Measurements from ENCODE around the gene CHAF1B.
"Not testable (repeated sequence)": the region's sequence is repeated elsewhere in the genome, so short reads cannot be mapped to it uniquely, and the experiment has no call there.

Gene CHAF1B

DNA sequence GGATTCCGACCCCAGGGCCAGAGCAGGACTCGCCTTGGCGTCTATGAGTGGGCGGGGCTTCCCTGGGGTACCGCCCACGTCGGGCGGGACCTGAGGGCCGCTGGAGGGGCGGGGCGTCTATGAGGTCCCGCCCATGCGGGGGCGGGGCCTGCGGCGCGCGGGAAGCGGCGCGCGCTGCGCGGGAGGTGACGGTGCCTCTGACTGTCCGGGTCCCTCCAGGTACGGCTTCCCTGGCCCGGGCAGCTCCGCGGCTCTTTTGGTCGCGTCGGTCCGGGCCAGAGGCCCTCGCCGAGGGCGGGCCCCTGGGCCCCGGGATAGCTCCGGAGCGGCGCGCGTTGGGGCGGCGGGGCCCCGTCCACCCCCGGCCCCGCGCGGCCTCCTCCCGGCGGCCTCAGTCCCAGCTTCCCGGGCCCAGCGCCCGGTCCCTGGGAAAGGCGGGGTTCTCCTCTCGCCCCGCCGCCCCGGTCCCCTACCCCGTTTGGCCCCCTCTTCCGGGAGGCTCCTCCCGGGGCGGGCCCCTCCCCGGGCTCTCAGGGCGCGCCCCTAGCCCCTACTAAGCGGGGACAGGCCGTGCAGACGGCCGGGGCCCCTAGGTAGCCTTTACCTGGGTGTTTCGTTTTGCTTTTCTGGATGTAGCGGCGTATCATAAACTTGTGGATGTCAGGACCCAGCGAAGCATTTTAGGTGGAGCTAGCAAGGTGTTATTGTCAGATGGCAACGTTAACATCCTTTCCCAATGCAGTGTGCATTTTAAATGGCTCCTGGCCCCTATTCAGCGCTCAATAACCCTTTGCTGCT is at the start of gene CHAF1B:
Gene CHAF1B, plus strand, starts transcription at position 160 of the 798 bp plus-strand sequence. CDS start 745 bp downstream, outside the sequence.
- peak within 1 kb of the TSS; percentile 61 for H3K27ac ChIP-seq
- TF ChIP-seq, protein P1, sequence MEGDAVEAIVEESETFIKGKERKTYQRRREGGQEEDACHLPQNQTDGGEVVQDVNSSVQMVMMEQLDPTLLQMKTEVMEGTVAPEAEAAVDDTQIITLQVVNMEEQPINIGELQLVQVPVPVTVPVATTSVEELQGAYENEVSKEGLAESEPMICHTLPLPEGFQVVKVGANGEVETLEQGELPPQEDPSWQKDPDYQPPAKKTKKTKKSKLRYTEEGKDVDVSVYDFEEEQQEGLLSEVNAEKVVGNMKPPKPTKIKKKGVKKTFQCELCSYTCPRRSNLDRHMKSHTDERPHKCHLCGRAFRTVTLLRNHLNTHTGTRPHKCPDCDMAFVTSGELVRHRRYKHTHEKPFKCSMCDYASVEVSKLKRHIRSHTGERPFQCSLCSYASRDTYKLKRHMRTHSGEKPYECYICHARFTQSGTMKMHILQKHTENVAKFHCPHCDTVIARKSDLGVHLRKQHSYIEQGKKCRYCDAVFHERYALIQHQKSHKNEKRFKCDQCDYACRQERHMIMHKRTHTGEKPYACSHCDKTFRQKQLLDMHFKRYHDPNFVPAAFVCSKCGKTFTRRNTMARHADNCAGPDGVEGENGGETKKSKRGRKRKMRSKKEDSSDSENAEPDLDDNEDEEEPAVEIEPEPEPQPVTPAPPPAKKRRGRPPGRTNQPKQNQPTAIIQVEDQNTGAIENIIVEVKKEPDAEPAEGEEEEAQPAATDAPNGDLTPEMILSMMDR (IDR thresholded peaks at IDR 0.05), result no peak

DNA sequence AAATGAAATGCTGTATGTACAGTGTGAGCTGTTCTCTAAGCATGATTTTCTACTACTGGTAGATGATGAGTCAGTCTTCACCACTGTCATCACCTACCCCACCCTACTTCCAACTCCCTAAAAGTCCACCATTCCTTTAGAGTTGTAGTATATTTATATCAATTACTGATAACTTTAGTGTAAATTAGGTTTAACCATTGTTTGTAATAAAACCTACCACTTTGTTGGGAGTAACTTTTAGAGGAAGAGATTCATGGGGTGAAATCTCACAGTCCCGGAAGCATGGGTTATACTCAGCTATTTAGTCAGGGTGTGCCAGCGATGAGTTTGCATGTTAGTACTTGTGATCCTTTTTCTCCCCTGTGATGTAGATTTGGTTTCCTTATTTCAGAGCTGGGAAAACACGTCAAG is 48.1 kb upstream of the CHAF1B start:
- H3K27ac ChIP-seq, result no peak overlapping the region
- TF ChIP-seq, protein P1 (IDR thresholded peaks at IDR 0.05), result no peak
- no peak for TF ChIP-seq ZFX (IDR thresholded peaks at IDR 0.05; ENCODE audit: borderline replicate concordance)

DNA sequence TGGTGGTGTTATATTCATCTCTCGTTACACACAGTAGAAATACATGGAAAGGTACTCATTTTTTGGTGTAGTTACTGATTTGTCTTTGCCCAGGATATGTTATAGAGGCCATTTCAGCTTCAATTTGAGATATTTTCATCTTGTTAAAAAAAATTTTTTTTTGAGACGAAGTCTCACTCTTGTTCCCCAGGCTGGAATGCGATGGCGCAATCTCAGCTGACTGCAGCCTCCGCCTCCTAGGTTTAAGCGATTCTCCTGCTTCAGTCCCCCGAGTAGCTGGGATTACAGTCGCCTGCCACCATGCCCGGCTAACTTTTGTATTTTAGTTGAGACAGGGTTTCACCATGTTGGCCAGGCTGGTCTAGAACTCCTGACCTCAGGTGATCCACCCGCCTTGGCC is 46.2 kb upstream of the CHAF1B start:
- no peak for TF ChIP-seq ZFX (IDR thresholded peaks at IDR 0.05; ENCODE audit: borderline replicate concordance)
- TF ChIP-seq, protein P1 (IDR thresholded peaks at IDR 0.05), result no peak
- no peak overlapping the region for H3K27ac ChIP-seq

DNA sequence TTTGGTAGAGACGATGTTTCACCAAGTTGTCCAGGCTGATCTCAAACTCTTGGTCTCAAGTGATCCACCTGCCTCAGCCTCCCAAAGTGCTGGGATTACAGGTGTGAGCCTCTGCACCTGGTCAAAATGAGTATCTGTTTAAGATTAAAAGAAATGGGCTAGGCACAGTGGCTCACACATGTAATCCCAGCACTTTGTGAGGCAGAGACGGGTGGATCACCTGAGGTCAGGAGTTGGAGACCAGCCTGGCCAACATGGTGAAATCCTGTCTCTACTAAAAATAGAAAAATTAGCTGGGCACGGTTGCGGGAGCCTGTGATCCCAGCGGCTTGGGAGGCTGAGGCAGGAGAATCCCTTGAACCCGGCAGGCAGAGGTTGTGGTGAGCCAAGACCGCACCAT is 42.6 kb upstream of the CHAF1B start:
- H3K27ac ChIP-seq, result not testable (repeated sequence)

DNA sequence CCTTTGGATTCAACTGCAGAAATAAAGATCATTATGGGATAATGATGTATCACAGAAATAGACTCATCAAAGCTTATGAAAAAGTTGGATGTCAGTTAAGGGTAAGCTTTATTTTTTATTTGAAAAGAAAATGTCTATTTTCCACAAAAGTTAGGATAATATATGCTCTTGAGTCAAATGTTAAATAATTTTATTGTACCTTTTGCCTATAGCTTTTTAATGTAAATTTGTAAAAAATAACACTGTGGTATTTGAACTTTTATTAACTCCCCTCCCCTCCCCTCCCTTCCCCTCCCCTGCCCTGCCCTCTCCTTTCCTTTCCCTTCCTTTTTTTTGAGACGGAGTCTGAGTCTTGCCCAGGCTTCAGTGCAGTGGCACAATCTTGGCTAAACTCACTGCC is 40.3 kb upstream of the CHAF1B start:
- H3K27ac ChIP-seq, result no peak overlapping the region
- TF ChIP-seq, protein P1 (IDR thresholded peaks at IDR 0.05), result no peak
- no peak for TF ChIP-seq ZFX (IDR thresholded peaks at IDR 0.05; ENCODE audit: borderline replicate concordance)

DNA sequence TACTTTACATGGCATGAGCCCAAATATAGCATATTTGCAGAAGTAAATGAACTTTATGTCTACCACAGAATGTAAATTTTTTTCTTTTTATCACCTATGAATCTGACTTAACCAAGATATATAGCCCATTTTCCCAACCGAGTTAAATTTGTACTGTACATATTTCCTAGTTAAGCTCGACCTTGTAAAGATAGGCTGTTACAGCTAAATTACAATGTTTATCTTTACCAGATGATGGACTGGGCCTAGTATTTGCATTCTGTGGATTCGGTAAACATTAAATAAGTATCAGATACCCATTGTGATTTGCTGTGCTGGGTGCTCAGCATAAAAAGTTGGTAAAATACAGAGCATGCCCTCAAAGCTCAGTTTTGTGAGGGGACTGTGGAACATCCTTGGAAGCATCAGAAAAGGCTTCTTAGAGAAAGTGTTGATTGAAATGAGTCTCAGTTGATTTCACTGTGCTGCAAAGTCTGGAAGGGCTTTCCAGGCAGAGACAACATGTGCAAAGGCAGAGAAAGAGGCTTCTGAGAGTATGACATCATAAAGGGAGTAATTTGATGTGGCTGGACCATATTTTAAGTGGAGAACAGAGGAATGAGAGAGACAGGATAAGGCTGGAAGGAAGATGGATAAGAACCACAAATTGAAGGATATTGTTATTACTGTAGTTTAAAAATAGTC is 37.8 kb upstream of the CHAF1B start:
- TF ChIP-seq, protein P1 (IDR thresholded peaks at IDR 0.05), result no peak
- no peak for TF ChIP-seq ZFX (IDR thresholded peaks at IDR 0.05; ENCODE audit: borderline replicate concordance)
- H3K27ac ChIP-seq, result peak overlapping the region; percentile 45

DNA sequence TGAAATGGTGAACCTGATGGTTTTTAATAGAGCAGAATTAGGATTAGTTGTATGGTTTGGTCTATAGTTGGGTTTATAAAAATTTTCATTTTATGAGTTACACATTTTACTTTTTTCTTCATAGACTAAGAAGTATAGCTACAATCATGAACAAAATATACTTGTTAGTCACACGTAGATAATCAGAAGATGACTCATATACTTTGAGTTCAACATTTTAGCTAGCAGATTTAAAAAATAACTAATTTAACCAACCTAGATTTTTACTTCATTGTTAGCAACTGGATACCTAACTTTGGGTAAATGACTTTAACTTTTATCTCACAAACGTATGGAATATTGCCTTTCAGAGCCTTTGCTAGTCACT is 37.2 kb upstream of the CHAF1B start:
- H3K27ac ChIP-seq, result peak overlapping the region; percentile 45; the same call in 1 of the 2 replicates
- no peak for TF ChIP-seq ZFX (IDR thresholded peaks at IDR 0.05; ENCODE audit: borderline replicate concordance)
- TF ChIP-seq, protein P1 (IDR thresholded peaks at IDR 0.05), result no peak

Measured in 22Rv1 (cell line).